GM10847 (cell line): ENCODE results near the gene FREM2.

Experiments
- POLR2A ChIP-seq: IDR thresholded peaks from 2 replicates; pipeline ENCODE4 v1.6.1; 2011; ENCODE audit not compliant: insufficient read length; ENCODE audit errors: extremely low read depth

Gene FREM2

GRCh38 chr13:38670627-38671026 lies 16.2 kb upstream of the FREM2 start:
- TF ChIP-seq POLR2A: no peak

- TF ChIP-seq POLR2A: no peak
Measured at GRCh38 chr13:38671980-38672379, 14.9 kb upstream of the FREM2 start.

GRCh38 chr13:38674208-38674607 lies 12.7 kb upstream of the FREM2 start:
- TF ChIP-seq POLR2A: no peak

- no peak for TF ChIP-seq POLR2A
Measured at GRCh38 chr13:38680912-38681311, 6.0 kb upstream of the FREM2 start.

- no peak for TF ChIP-seq POLR2A
Measured at GRCh38 chr13:38684714-38685113, 2.2 kb upstream of the FREM2 start.

- TF ChIP-seq POLR2A: no peak
Measured at GRCh38 chr13:38685431-38685830, 1.4 kb upstream of the FREM2 start.

GRCh38 chr13:38685974-38686576 lies 802 bp upstream of the FREM2 start:
- no peak for TF ChIP-seq POLR2A

- TF ChIP-seq POLR2A: no peak
Measured at GRCh38 chr13:38687246-38688229, 661 bp downstream of the FREM2 start.

- no peak for TF ChIP-seq POLR2A
Measured at GRCh38 chr13:38688674-38689073, 1.8 kb downstream of the FREM2 start.

GRCh38 chr13:38690231-38690630 lies 3.4 kb downstream of the FREM2 start:
- no peak for TF ChIP-seq POLR2A

GRCh38 chr13:38693168-38693567 lies 6.3 kb downstream of the FREM2 start:
- TF ChIP-seq POLR2A: no peak

GRCh38 chr13:38693641-38694040 lies 6.8 kb downstream of the FREM2 start:
- TF ChIP-seq POLR2A: no peak

GRCh38 chr13:38697197-38697596 lies 10.3 kb downstream of the FREM2 start:
- TF ChIP-seq POLR2A: no peak

GRCh38 chr13:38697628-38698333 lies 10.9 kb downstream of the FREM2 start:
- no peak for TF ChIP-seq POLR2A

- no peak for TF ChIP-seq POLR2A
Measured at GRCh38 chr13:38700051-38700450, 13.2 kb downstream of the FREM2 start.

- TF ChIP-seq POLR2A: no peak
Measured at GRCh38 chr13:38702669-38703068, 15.8 kb downstream of the FREM2 start.

GRCh38 chr13:38703255-38703654 lies 16.4 kb downstream of the FREM2 start:
- no peak for TF ChIP-seq POLR2A
